ENCODE results near the gene S100A2. TPM values are rescaled to one million over a fixed set of nuclear protein-coding genes. Genes with fewer than 3 reads are reported as not detected.
"Not testable (repeated sequence)": the region's sequence is repeated elsewhere in the genome, so short reads cannot be mapped to it uniquely, and the experiment has no call there.

The S100A2 gene
- total and polyA plus RNA-seq, 4 donors = 1.1 to 261 (median 54.8) TPM

DNA sequence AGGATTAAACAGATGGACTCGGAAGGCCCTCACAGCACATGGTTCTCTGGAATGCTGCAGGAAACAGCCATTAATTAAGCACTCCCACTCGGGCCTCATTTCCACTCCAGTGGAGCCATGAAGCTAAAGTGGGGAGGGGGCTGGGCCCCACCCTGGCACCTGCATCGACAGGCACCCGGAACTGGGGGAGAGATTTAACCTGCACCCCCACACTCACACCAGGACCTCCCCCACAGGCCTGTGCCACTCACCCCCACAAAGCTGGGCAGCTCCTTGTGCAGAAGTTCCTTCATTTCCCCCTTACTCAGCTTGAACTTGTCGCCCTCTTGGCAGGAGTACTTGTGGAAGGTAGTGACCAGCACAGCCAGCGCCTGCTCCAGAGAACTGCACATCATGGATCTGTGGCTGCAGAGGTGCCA lies 2.2 kb downstream of the S100A2 start:
- Histone ChIP-seq H3K27me3 (ENCODE audit: control insufficient read depth in 3 of 3, insufficient read depth in 3 of 3, low read length in 2 of 3) (no peaks in the 10 kb centered on the region), H3K9me3 (ENCODE audit: control insufficient read depth in 4 of 4, insufficient read depth in 3 of 4, low read length in 3 of 4) (no peaks in the 10 kb centered on the region), H3K9ac (ENCODE audit: insufficient read depth in 1 of 2, low read length in 2 of 2) (no peak overlapping the region), H3K4me1 (ENCODE audit: control insufficient read depth in 5 of 5, insufficient read depth in 5 of 5, low read length in 5 of 5) (peaks cover 9 to 32% (median 18%) of the 10 kb centered on the region in 5 donors), H3K4me3 (no peak overlapping the region), H3K36me3 (ENCODE audit: control insufficient read depth in 4 of 4, insufficient read depth in 4 of 4, low read length in 4 of 4) (no peaks in the 10 kb centered on the region), H3K27ac (ENCODE audit: low read depth in 1 of 2, low read length in 1 of 2) (no peak overlapping the region)
- TF ChIP-seq, protein P1, sequence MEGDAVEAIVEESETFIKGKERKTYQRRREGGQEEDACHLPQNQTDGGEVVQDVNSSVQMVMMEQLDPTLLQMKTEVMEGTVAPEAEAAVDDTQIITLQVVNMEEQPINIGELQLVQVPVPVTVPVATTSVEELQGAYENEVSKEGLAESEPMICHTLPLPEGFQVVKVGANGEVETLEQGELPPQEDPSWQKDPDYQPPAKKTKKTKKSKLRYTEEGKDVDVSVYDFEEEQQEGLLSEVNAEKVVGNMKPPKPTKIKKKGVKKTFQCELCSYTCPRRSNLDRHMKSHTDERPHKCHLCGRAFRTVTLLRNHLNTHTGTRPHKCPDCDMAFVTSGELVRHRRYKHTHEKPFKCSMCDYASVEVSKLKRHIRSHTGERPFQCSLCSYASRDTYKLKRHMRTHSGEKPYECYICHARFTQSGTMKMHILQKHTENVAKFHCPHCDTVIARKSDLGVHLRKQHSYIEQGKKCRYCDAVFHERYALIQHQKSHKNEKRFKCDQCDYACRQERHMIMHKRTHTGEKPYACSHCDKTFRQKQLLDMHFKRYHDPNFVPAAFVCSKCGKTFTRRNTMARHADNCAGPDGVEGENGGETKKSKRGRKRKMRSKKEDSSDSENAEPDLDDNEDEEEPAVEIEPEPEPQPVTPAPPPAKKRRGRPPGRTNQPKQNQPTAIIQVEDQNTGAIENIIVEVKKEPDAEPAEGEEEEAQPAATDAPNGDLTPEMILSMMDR (IDR thresholded peaks at IDR 0.05; ENCODE audit: control extremely low read depth, extremely low read depth) = no peak
- DNase-seq = no peak
- ATAC-seq (ENCODE audit: insufficient read depth, low FRiP score) = no peak
- WGBS, 2 donors = 81 to 83% methylated on average over 6 of the region's 6 CpGs

- not testable (repeated sequence) for DNase-seq; H3K9me3 ChIP-seq (ENCODE audit: control insufficient read depth in 4 of 4, insufficient read depth in 3 of 4, low read length in 3 of 4); H3K4me3 ChIP-seq; H3K36me3 ChIP-seq (ENCODE audit: control insufficient read depth in 4 of 4, insufficient read depth in 4 of 4, low read length in 4 of 4); ATAC-seq (ENCODE audit: insufficient read depth, low FRiP score); H3K9ac ChIP-seq (ENCODE audit: insufficient read depth in 1 of 2, low read length in 2 of 2); H3K27ac ChIP-seq (ENCODE audit: low read depth in 1 of 2, low read length in 1 of 2); H3K27me3 ChIP-seq (ENCODE audit: control insufficient read depth in 3 of 3, insufficient read depth in 3 of 3, low read length in 2 of 3)
- WGBS, 2 donors = 88 to 94% methylated on average over 3 of the region's 3 CpGs
- H3K4me1 ChIP-seq (ENCODE audit: control insufficient read depth in 5 of 5, insufficient read depth in 5 of 5, low read length in 5 of 5) = peaks cover 9 to 20% (median 17%) of the 10 kb centered on the region in 5 donors
Measured at GRCh38 chr1:153562021-153562420, 3.6 kb downstream of the S100A2 start.

DNA sequence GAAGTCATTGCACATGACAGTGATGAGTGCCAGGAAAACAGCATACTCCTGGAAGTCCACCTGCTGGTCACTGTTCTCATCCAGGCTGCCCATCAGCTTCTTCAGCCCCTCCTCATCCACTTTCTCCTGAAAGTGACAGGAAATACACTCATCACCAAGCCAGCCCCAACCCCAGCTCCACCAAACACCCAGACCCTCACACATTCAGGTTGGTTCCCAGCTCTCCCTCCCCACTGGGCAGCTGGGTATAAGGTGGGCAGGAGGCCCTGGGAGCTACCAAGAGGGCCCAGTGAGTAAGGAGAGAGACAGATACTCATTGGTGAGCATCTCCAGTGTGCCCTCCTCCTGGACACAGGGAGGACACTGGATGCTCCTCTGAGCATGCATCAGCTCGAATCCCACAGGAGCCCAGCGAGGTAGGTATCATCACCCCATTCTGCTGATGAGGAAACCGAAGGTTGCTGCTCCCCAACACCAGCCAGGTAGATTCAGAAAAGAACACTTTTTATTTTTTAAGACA lies 4.1 kb downstream of the S100A2 start:
- H3K9ac ChIP-seq (ENCODE audit: insufficient read depth in 1 of 2, low read length in 2 of 2) = no peak overlapping the region
- DNase-seq (no peak), ATAC-seq (ENCODE audit: insufficient read depth, low FRiP score) (no peak)
- WGBS, 2 donors = 96 to 98% methylated on average over 3 of the region's 3 CpGs
- TF ChIP-seq, protein P1 (IDR thresholded peaks at IDR 0.05; ENCODE audit: control extremely low read depth, extremely low read depth) = no peak
- peaks cover 5 to 16% (median 13%) of the 10 kb centered on the region in 5 donors for H3K4me1 ChIP-seq (ENCODE audit: control insufficient read depth in 5 of 5, insufficient read depth in 5 of 5, low read length in 5 of 5)
- H3K27ac ChIP-seq (ENCODE audit: low read depth in 1 of 2, low read length in 1 of 2) = no peak overlapping the region
- no peaks in the 10 kb centered on the region for H3K36me3 ChIP-seq (ENCODE audit: control insufficient read depth in 4 of 4, insufficient read depth in 4 of 4, low read length in 4 of 4)
- H3K4me3 ChIP-seq = no peak overlapping the region
- H3K27me3 ChIP-seq (ENCODE audit: control insufficient read depth in 3 of 3, insufficient read depth in 3 of 3, low read length in 2 of 3) = no peaks in the 10 kb centered on the region
- no peaks in the 10 kb centered on the region for H3K9me3 ChIP-seq (ENCODE audit: control insufficient read depth in 4 of 4, insufficient read depth in 3 of 4, low read length in 3 of 4)

DNA sequence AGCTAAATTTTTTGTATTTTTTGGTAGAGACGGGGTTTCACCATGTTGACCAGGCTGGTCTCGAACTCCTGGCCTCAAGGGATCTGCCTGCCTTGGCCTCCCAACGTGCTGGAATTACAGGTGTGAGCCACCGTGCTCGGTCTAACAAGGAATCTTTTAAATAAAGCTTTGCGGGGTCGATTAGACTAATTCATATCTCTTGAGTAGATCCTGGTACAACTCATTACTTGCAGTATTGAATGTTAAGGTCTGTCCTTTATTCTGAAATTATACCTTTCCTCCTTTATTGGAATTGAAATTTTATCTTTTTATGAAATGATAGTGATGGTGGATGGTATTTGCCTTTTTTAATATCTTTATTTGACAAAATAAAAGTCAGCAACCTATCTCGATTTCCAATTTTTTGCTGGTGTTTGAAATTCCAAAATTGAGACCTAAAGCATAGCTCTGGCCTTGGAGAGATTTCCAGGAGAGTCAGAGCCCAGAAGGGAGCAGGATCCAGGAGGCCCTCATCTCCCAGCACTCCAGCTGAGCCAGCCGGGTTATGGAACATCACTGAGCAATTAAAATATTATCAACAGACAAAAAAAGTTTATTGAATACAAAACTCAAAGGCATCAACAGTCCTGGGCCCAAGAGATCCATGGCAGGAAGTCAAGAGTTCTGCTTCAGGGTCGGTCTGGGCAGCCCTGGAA lies 4.7 kb downstream of the S100A2 start:
- Histone ChIP-seq H3K9ac (ENCODE audit: insufficient read depth in 1 of 2, low read length in 2 of 2) (no peak overlapping the region), H3K4me1 (ENCODE audit: control insufficient read depth in 5 of 5, insufficient read depth in 5 of 5, low read length in 5 of 5) (peaks cover under 1 to 12% (median 8%) of the 10 kb centered on the region in 5 donors), H3K27ac (ENCODE audit: low read depth in 1 of 2, low read length in 1 of 2) (no peak overlapping the region), H3K27me3 (ENCODE audit: control insufficient read depth in 3 of 3, insufficient read depth in 3 of 3, low read length in 2 of 3) (no peaks in the 10 kb centered on the region), H3K9me3 (ENCODE audit: control insufficient read depth in 4 of 4, insufficient read depth in 3 of 4, low read length in 3 of 4) (no peaks in the 10 kb centered on the region), H3K4me3 (no peak overlapping the region), H3K36me3 (ENCODE audit: control insufficient read depth in 4 of 4, insufficient read depth in 4 of 4, low read length in 4 of 4) (no peaks in the 10 kb centered on the region)
- ATAC-seq (ENCODE audit: insufficient read depth, low FRiP score) = no peak
- DNase-seq = peak in 2 of 3 donors; percentile 27 to 67
- TF ChIP-seq, protein P1 (IDR thresholded peaks at IDR 0.05; ENCODE audit: control extremely low read depth, extremely low read depth) = no peak
- WGBS, 2 donors = 89% methylated on average over 10 of the region's 10 CpGs
